Mammary epithelial cell (primary cell): ENCODE measurements around the gene LDLRAD4.

Source experiments
- CTCF ChIP-seq, 2 donors: IDR thresholded peaks in 1 of 2; conservative IDR thresholded peaks in 1 of 2; 2 replicates each; pipeline ENCODE4 v1.5.1; 2011 to 2012; ENCODE audit warnings: inconsistent platforms in 2 of 2, low read length in 2 of 2, mild to moderate bottlenecking in 2 of 2, control low read depth in 1 of 2, low read depth in 1 of 2; ENCODE audit not compliant: insufficient read depth in 1 of 2; ENCODE audit errors: extremely low read depth in 1 of 2
- EZH2 ChIP-seq: IDR thresholded peaks from 2 replicates; pipeline ENCODE4 v1.6.1; 2012; ENCODE audit warnings: low read length, inconsistent platforms, borderline replicate concordance

GRCh38 chr18:13563390-13563805, 344.8 kb downstream of the LDLRAD4 start:
- TF ChIP-seq CTCF (conservative IDR thresholded peaks at IDR 0.05 in 1 of 2, IDR thresholded peaks at IDR 0.05 in 1 of 2; ENCODE audit: extremely low read depth in 1 of 2, insufficient read depth in 1 of 2, low read depth in 1 of 2, low read length in 2 of 2) (no peak), EZH2 (no peak)
